Ovary (tissue), 3 donors: ENCODE measurements around the gene NDUFS8.
"Not testable (repeated sequence)": the region's sequence is repeated elsewhere in the genome, so short reads cannot be mapped to it uniquely, and the experiment has no call there.

Source experiments
- EP300 ChIP-seq: sonication (generic); formaldehyde crosslinking; IDR thresholded peaks from one replicate; pipeline ENCODE4 v1.6.1; 2017; ENCODE audit warnings: antibody characterized with exemption
- POLR2A ChIP-seq: fragments of 450-650 bp; IDR thresholded peaks from one replicate; pipeline ENCODE4 v1.6.1; 2017; ENCODE audit warnings: antibody characterized with exemption, mild to moderate bottlenecking, moderate library complexity
- TF ChIP-seq, protein P1 (sequence below), 3 donors: fragments of 450-650 bp in 2 of 3; fragments of 200-600 bp in 1 of 3; IDR thresholded peaks; one replicate each; pipeline versions ENCODE4 v1.5.1 to v1.8.0; 2016 to 2022; ENCODE audit warnings: antibody characterized with exemption in 3 of 3, mild to moderate bottlenecking in 1 of 3
- donor health status: DM: no; HTN: no; CAD: no.

DNA sequence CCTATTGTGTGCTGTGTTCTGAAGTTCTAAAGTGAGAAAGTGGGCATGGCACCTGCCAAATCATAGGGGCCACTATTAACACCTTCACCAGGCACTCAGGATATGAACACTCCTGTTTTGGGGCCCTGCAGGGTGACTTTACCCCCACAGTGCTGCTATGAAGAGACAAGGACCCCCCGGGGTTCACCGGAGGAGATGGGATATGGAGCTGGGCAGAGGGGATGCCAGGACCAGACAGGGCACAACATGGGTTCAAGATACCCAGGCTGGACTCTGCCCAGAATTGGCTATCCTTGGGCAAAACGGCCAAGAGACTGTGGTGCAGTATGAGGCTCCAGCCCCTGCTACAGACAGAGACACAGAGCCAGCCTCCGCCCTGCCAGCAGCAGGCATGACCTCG lies 36.1 kb upstream of the NDUFS8 start:
- TF ChIP-seq POLR2A, EP300: not testable (repeated sequence)
- TF ChIP-seq, protein P1, sequence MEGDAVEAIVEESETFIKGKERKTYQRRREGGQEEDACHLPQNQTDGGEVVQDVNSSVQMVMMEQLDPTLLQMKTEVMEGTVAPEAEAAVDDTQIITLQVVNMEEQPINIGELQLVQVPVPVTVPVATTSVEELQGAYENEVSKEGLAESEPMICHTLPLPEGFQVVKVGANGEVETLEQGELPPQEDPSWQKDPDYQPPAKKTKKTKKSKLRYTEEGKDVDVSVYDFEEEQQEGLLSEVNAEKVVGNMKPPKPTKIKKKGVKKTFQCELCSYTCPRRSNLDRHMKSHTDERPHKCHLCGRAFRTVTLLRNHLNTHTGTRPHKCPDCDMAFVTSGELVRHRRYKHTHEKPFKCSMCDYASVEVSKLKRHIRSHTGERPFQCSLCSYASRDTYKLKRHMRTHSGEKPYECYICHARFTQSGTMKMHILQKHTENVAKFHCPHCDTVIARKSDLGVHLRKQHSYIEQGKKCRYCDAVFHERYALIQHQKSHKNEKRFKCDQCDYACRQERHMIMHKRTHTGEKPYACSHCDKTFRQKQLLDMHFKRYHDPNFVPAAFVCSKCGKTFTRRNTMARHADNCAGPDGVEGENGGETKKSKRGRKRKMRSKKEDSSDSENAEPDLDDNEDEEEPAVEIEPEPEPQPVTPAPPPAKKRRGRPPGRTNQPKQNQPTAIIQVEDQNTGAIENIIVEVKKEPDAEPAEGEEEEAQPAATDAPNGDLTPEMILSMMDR (IDR thresholded peaks at IDR 0.05), result not testable (repeated sequence)
